Non-pigmented ciliary epithelial cell (primary cell): ENCODE measurements around the gene PRLH.
A peak's percentile ranks its signal among the peaks of the same experiment; 100 is the strongest.

Experiments
- DNase-seq: peaks from one replicate; pipeline ENCODE4 v3.0.0-alpha.2; 2010; ENCODE audit warnings: low read depth

PRLH gene, protein sequence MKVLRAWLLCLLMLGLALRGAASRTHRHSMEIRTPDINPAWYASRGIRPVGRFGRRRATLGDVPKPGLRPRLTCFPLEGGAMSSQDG

DNA sequence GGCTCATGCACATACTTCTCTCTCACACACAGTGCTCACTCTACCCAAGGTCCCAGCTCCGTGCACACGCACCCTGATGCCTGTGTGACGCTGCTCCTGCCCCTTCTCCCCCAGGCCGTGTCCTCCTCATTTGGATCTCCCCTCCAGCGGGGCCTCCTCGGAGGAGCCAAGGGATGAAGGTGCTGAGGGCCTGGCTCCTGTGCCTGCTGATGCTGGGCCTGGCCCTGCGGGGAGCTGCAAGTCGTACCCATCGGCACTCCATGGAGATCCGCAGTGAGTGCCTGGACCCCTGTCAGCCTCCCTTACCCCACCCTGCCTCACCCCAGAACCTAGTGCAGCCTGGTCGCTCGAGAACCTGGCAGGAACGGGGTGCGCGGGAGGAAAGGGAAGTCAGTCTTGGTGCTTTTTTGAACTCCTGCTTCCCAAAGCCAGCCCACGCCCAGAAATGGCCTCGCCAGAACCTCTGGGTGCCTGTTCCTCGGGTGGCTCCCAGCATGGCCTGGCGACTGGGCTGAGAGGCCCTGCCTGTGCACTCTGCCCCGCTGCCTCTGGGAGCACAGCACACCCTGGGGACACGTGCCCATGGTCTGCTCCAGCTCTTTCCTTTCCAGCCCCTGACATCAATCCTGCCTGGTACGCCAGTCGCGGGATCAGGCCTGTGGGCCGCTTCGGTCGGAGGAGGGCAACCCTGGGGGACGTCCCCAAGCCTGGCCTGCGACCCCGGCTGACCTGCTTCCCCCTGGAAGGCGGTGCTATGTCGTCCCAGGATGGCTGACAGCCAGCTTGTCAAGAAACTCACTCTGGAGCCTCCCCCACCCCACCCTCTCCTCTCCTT is at the start of gene PRLH:
Gene PRLH (plus strand): TSS at position 174 of the 835 bp plus-strand sequence. CDS start 0 bp downstream, at position 174.
- DNase-seq, result no peak

GRCh38 chr2:237517163-237517562 is 49.2 kb upstream of the PRLH start:
- no peak for DNase-seq

DNA sequence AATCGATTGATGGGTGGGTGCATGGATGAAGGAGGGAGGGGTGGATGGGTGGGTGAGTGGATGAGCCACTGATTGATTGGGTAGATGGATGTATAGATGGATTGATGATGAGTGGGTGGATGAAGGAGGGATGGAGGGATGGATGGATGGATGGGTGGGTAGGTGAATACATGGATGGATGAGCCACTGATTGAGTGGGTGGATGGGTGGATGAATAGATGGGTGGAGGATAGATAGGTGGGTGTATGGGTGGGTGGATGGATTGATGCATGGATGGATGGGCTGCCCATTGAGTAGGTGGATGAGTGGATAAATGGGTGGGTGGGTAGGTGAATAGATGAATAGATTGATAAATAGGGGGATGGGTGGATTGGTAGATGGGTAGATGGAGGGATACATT is 48.4 kb upstream of the PRLH start:
- no peak for DNase-seq

GRCh38 chr2:237519506-237520245 is 46.7 kb upstream of the PRLH start:
- DNase-seq, result no peak

DNA sequence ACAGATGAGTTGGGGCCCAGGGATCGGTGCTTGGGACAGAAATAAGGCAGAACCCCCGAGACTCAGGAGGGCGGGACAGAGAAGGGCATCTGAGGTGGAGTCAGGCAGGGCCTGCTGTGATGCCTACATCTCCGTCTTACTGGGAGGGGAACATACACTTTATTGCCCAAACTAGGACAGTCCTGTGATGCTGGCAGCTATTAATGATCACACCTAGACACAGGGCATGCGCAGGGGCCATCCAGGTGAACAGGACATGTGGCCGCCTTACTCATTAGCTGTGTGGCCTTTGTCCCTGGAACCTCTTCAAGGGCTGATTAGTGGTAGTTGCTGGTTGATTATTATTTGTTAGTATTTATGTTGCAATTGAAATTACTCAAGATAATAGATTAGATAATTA is 46.1 kb upstream of the PRLH start:
- no peak for DNase-seq

GRCh38 chr2:237524631-237525030 is 41.7 kb upstream of the PRLH start:
- no peak for DNase-seq

GRCh38 chr2:237525559-237526157 is 40.7 kb upstream of the PRLH start:
- DNase-seq, result no peak

DNA sequence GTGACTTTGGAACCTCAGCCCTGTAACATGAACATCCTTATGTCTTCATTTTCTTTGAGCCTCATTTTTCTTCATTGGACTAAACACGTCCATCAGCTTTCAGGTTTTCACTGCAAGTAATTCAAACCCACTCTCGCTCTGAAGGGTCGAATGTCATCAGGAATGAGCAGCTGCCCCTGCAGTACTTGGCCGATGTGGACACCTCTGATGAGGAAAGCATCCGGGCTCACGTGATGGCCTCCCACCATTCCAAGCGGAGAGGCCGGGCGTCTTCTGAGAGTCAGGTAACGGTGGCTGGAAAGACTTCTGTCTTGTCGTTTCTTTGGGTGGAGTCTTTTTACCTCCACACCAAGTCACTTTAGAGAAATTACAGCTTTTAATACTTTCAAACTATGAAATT is 39.1 kb upstream of the PRLH start:
- no peak for DNase-seq

- no peak for DNase-seq
These were observed 38.6 kb upstream of the PRLH start for GRCh38 chr2:237527766-237528165.

- DNase-seq, result no peak
These were observed 36.6 kb upstream of the PRLH start for GRCh38 chr2:237529452-237530402.

DNA sequence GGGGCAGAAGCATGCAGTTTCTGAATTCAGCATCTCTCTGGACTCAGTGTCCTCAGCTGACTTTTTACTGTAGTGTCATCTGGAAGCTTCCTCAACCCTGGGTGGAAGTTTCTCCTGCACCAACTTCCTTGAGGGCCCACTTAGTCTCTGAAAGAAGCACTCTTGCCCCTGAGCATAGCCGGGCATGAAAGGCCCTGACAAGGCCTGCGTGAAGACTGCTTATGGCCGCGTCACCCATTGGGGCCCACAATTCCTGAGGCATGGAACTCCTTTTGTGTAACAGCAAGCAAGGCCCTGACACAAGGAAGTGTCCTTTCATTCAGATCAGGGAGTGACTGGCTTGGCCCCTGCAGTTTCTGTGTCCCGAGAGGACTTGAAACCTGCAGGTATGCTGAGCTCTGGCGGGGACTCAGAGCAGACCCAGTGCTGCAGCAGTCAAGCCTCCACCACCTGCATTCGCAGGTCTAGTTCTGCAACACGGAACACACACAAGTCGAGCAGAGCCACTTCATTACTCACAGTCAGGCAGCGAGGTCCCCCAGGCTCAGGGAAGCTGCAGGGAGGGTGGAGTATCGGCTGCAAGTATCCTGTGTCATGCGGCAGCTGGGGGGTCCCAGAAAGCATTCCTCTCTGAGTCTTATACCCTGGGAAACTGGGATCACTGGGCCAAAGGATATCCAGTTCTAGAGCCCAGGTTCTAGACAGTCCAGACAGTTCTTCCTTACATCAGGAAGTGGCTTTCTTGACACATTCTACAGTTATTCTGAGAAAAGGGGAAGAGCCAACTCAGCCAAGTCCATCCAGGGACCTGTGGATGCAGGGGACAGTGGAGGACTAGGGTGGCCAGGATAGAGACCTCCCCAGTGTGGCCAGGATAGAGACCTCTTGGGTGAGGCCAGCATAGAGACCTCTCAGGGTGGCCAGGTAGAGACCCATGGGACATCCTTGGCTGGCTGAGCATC is 35.6 kb upstream of the PRLH start:
- no peak for DNase-seq

DNA sequence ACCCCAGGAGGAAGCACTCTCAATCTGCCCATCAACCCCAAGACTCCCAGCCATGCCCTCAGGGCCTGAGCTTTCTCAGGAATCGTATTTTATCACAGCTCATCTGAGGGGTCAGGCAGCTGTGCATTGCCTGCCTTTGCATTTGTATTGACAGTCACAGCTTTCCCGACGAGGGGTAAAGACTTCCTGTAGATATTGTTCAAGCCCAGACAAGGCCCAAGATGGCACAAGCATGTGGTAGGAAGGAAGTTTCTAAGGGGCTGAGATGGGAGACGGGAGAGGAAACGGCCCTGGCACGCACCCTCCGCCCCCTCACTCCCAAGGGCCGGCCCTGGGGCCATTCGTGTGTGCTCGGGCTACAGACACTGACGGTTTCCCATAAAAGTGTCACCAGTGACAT is 34.2 kb upstream of the PRLH start:
- DNase-seq, result no peak

- peak; percentile 24 for DNase-seq
These were observed 32.7 kb upstream of the PRLH start for GRCh38 chr2:237533668-237534161.

- no peak for DNase-seq
These were observed 32.0 kb upstream of the PRLH start for GRCh38 chr2:237534380-237534779.

DNA sequence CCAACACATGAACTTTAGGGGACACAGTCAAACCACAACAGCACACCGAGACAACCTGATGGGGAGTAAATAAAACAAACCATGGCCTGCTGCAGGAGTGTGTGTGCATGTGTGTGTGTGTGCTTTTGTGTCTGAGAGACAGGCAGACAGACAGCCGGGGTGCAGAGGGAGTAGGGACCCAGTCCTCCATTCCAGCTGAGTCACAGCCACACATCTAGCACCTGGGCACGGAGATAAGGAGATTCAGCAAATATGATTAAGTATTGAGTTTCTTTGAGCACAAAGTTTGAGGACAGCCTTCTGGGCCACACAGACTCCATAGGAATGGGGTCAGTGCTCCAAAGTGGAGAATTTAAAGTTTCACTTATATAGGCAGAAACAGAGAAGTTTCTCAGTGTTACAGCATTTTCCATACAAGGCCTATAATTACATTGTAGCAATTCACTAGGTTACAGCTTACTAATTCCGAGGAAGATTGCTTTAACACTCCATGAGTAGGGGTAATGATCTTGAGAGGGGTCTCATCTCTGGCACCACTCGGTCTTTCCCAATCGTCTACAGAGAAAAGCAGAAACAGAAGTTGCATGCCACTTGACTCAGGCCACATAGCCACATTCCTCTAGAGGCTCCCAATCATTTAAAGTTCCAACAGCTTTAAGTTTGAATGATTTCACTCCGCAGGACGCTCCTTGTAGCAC is 30.8 kb upstream of the PRLH start:
- no peak for DNase-seq

GRCh38 chr2:237536083-237536415 is 30.3 kb upstream of the PRLH start:
- DNase-seq, result no peak

DNA sequence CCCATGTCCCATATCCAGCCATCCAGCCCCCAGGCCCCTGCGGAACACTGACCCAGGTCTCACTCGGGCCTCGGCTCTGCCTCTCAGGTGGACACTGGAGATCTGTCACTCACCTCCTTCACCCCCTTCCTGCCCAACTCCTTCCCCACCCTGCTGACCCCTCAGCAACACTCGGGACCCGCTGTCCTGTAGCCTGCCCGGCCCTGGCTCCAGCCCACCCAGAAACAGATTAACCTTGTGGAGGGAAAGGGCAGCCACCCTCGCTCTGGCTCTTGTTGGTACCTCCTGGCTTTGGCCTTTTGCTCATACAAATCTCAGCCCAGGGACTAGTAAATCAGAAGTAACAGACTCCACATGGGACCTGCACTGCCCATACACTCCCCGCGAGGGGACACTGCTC is 29.8 kb upstream of the PRLH start:
- no peak for DNase-seq

- no peak for DNase-seq
These were observed 28.2 kb upstream of the PRLH start for GRCh38 chr2:237538001-237538720.

DNA sequence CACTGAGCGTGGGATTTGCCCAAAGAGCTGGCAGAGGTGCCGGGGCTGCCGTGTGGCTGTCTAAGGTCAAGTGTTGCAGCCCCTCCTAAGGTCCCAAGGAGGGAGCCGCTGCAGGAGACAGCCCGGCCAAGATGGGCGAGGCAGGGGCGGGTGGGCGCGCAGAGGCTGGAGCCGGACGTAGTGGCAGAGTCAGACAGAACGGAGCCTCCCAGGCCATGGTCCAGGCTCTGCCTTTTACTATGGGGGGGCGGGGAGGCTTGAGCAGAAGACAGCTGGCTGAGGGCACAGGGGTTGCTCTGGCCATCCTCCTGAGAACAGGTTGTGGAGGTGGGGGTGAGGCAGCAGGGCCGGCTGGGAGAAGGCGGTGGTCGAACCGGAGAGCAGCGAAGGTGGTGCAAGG is 27.5 kb upstream of the PRLH start:
- no peak for DNase-seq
